ENCODE data around the gene ATP6V1F.

ATP6V1F gene

GRCh38 chr7:128875523-128875948 lies 12.9 kb downstream of the ATP6V1F start:
- Histone ChIP-seq H3K27ac (ENCODE audit: low read depth, low read length) (no peak overlapping the region), H3K9me3 (ENCODE audit: control insufficient read depth, insufficient read depth, low read depth, low read length) (no peaks in the 10 kb centered on the region), H3K27me3 (ENCODE audit: control insufficient read depth, insufficient read depth, low read length) (peaks cover 12% of the 10 kb centered on the region), H3K9ac (ENCODE audit: low read length) (no peak overlapping the region), H3K4me3 (ENCODE audit: low read depth, low read length) (no peak overlapping the region), H3K36me3 (ENCODE audit: control insufficient read depth, insufficient read depth, low read length) (no peaks in the 10 kb centered on the region), H3K4me1 (ENCODE audit: control insufficient read depth, insufficient read depth, low read length) (peaks cover 6% of the 10 kb centered on the region; the same call in 1 of the 2 replicates)

- Histone ChIP-seq H3K9me3 (ENCODE audit: control insufficient read depth, insufficient read depth, low read depth, low read length) (no peaks in the 10 kb centered on the region), H3K27ac (ENCODE audit: low read depth, low read length) (no peak overlapping the region), H3K36me3 (ENCODE audit: control insufficient read depth, insufficient read depth, low read length) (no peaks in the 10 kb centered on the region), H3K4me1 (ENCODE audit: control insufficient read depth, insufficient read depth, low read length) (peaks cover 6% of the 10 kb centered on the region; the same call in 1 of the 2 replicates), H3K27me3 (ENCODE audit: control insufficient read depth, insufficient read depth, low read length) (peaks cover 6% of the 10 kb centered on the region), H3K9ac (ENCODE audit: low read length) (no peak overlapping the region), H3K4me3 (ENCODE audit: low read depth, low read length) (no peak overlapping the region)
Measured at GRCh38 chr7:128876127-128876526, 13.5 kb downstream of the ATP6V1F start.

DNA sequence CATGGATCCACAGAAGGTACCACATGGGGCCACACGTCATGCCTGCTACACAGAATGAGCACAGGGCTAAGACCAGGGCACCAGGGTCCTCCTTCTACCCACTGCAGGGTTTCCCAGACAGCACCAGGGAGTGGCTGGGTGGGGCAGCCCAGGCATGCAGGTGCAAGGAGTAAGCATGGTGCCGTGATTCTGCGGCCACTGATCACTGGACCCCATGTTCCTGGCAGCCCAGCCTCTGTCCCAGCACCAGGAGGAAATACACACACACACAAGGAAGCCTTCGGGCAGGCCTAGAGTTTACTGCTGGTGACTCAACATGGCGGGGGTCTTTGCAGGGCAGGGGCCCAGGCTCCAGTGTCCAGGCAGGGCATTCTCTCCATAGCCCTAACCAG lies 13.9 kb downstream of the ATP6V1F start:
- no peaks in the 10 kb centered on the region for H3K9me3 ChIP-seq (ENCODE audit: control insufficient read depth, insufficient read depth, low read depth, low read length)
- H3K27ac ChIP-seq (ENCODE audit: low read depth, low read length): no peak overlapping the region
- H3K4me1 ChIP-seq (ENCODE audit: control insufficient read depth, insufficient read depth, low read length): peaks cover 6% of the 10 kb centered on the region; the same call in 1 of the 2 replicates
- H3K27me3 ChIP-seq (ENCODE audit: control insufficient read depth, insufficient read depth, low read length): 0 out of 2 replicates have a peak, but pooled peaks cover 1% of the 10 kb centered on the region
- no peaks in the 10 kb centered on the region for H3K36me3 ChIP-seq (ENCODE audit: control insufficient read depth, insufficient read depth, low read length)
- H3K9ac ChIP-seq (ENCODE audit: low read length): no peak overlapping the region
- no peak overlapping the region for H3K4me3 ChIP-seq (ENCODE audit: low read depth, low read length)

DNA sequence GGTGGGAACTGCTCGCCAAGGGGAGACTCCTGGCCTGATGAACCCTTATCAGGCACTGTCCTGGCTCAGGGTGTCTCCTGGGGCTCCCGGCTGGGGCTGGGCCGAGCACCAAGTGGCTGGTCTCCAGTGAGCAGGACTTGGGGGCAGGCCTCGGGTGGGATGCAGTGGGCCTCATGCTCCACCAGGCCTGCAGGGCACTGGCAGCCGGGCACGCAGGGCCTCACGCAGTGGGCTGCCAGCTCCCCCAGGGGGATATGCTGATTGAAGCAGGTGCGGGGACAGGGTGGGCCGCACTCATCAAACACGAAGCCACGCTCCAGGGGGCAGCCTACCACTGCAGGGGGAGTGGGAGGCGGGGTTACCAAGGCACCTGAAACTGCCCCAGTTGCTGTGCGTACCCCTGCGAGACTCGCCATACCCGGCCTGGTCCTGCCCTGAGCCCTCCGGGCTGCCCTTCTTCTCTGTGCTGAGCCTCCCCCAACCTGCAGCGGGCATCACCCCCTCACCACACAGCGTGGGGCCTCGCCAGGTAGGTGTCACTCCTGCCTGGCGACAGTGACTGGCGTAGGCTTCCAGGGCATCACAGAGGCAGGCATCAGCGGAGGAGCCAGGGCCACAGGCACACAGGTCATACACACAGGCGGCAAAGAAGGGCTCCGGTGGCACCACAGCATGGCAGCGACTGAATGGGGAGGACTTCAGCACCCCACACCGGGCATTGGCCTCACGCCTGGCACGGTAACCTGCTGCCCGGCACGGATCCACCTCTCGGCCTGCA lies 14.5 kb downstream of the ATP6V1F start:
- Histone ChIP-seq H3K36me3 (ENCODE audit: control insufficient read depth, insufficient read depth, low read length) (no peaks in the 10 kb centered on the region), H3K27me3 (ENCODE audit: control insufficient read depth, insufficient read depth, low read length) (no peaks in the 10 kb centered on the region), H3K27ac (ENCODE audit: low read depth, low read length) (no peak overlapping the region), H3K9ac (ENCODE audit: low read length) (no peak overlapping the region), H3K4me1 (ENCODE audit: control insufficient read depth, insufficient read depth, low read length) (peaks cover 6% of the 10 kb centered on the region; the same call in 1 of the 2 replicates), H3K4me3 (ENCODE audit: low read depth, low read length) (no peak overlapping the region), H3K9me3 (ENCODE audit: control insufficient read depth, insufficient read depth, low read depth, low read length) (no peaks in the 10 kb centered on the region)

DNA sequence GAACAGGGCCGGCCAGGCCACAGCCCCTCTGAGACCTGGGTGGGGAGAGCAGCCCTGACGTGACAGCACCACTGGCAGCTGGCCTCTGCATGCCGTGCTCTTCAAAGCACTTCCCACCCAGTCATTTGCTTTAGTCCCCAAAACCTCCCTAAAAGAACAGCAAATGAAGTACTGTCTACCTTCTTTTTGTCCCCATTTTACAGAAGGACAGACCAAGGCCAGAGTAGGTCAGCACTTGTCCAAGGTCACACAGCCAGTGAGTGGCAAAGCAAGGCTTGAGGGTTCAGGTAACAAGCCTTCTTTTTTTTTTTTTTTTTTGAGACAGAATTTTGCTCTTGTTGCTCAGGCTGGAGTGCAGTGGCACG lies 15.1 kb downstream of the ATP6V1F start:
- no peaks in the 10 kb centered on the region for H3K27me3 ChIP-seq (ENCODE audit: control insufficient read depth, insufficient read depth, low read length)
- H3K27ac ChIP-seq (ENCODE audit: low read depth, low read length): no peak overlapping the region
- H3K36me3 ChIP-seq (ENCODE audit: control insufficient read depth, insufficient read depth, low read length): no peaks in the 10 kb centered on the region
- peaks cover 6% of the 10 kb centered on the region; the same call in 1 of the 2 replicates for H3K4me1 ChIP-seq (ENCODE audit: control insufficient read depth, insufficient read depth, low read length)
- H3K4me3 ChIP-seq (ENCODE audit: low read depth, low read length): no peak overlapping the region
- no peak overlapping the region for H3K9ac ChIP-seq (ENCODE audit: low read length)
- H3K9me3 ChIP-seq (ENCODE audit: control insufficient read depth, insufficient read depth, low read depth, low read length): no peaks in the 10 kb centered on the region

GRCh38 chr7:128878226-128879105 lies 15.8 kb downstream of the ATP6V1F start:
- Histone ChIP-seq H3K27me3 (ENCODE audit: control insufficient read depth, insufficient read depth, low read length) (no peaks in the 10 kb centered on the region), H3K27ac (ENCODE audit: low read depth, low read length) (no peak overlapping the region), H3K9ac (ENCODE audit: low read length) (no peak overlapping the region)

GRCh38 chr7:128879461-128879938 lies 16.8 kb downstream of the ATP6V1F start:
- Histone ChIP-seq H3K27me3 (ENCODE audit: control insufficient read depth, insufficient read depth, low read length) (no peaks in the 10 kb centered on the region), H3K4me3 (ENCODE audit: low read depth, low read length) (no peak overlapping the region), H3K36me3 (ENCODE audit: control insufficient read depth, insufficient read depth, low read length) (no peaks in the 10 kb centered on the region), H3K27ac (ENCODE audit: low read depth, low read length) (no peak overlapping the region), H3K4me1 (ENCODE audit: control insufficient read depth, insufficient read depth, low read length) (peaks cover 13% of the 10 kb centered on the region), H3K9ac (ENCODE audit: low read length) (no peak overlapping the region), H3K9me3 (ENCODE audit: control insufficient read depth, insufficient read depth, low read depth, low read length) (no peaks in the 10 kb centered on the region)

More at GRCh38 chr7:128878226-128879105, 15.8 kb downstream of the ATP6V1F start:
- peaks cover 6% of the 10 kb centered on the region; the same call in 1 of the 2 replicates for H3K4me1 ChIP-seq (ENCODE audit: control insufficient read depth, insufficient read depth, low read length)
- H3K36me3 ChIP-seq (ENCODE audit: control insufficient read depth, insufficient read depth, low read length): no peaks in the 10 kb centered on the region
- no peaks in the 10 kb centered on the region for H3K9me3 ChIP-seq (ENCODE audit: control insufficient read depth, insufficient read depth, low read depth, low read length)
- H3K4me3 ChIP-seq (ENCODE audit: low read depth, low read length): no peak overlapping the region

- no peak overlapping the region for H3K9ac ChIP-seq (ENCODE audit: low read length)
- H3K4me1 ChIP-seq (ENCODE audit: control insufficient read depth, insufficient read depth, low read length): peaks cover 13% of the 10 kb centered on the region
- no peak overlapping the region for H3K4me3 ChIP-seq (ENCODE audit: low read depth, low read length)
- H3K27me3 ChIP-seq (ENCODE audit: control insufficient read depth, insufficient read depth, low read length): no peaks in the 10 kb centered on the region
- no peak overlapping the region for H3K27ac ChIP-seq (ENCODE audit: low read depth, low read length)
- no peaks in the 10 kb centered on the region for H3K36me3 ChIP-seq (ENCODE audit: control insufficient read depth, insufficient read depth, low read length)
- no peaks in the 10 kb centered on the region for H3K9me3 ChIP-seq (ENCODE audit: control insufficient read depth, insufficient read depth, low read depth, low read length)
Measured at GRCh38 chr7:128879939-128880746, 17.5 kb downstream of the ATP6V1F start.

- no peaks in the 10 kb centered on the region for H3K9me3 ChIP-seq (ENCODE audit: control insufficient read depth, insufficient read depth, low read depth, low read length)
- H3K4me1 ChIP-seq (ENCODE audit: control insufficient read depth, insufficient read depth, low read length): peaks cover 13% of the 10 kb centered on the region
- H3K27ac ChIP-seq (ENCODE audit: low read depth, low read length): no peak overlapping the region
- H3K27me3 ChIP-seq (ENCODE audit: control insufficient read depth, insufficient read depth, low read length): no peaks in the 10 kb centered on the region
- H3K9ac ChIP-seq (ENCODE audit: low read length): no peak overlapping the region
- H3K4me3 ChIP-seq (ENCODE audit: low read depth, low read length): no peak overlapping the region
- H3K36me3 ChIP-seq (ENCODE audit: control insufficient read depth, insufficient read depth, low read length): no peaks in the 10 kb centered on the region
Measured at GRCh38 chr7:128880791-128881457, 18.3 kb downstream of the ATP6V1F start.

GRCh38 chr7:128881458-128882125 lies 18.9 kb downstream of the ATP6V1F start:
- H3K9me3 ChIP-seq (ENCODE audit: control insufficient read depth, insufficient read depth, low read depth, low read length): no peaks in the 10 kb centered on the region
- H3K4me3 ChIP-seq (ENCODE audit: low read depth, low read length): no peak overlapping the region
- no peak overlapping the region for H3K27ac ChIP-seq (ENCODE audit: low read depth, low read length)
- no peaks in the 10 kb centered on the region for H3K36me3 ChIP-seq (ENCODE audit: control insufficient read depth, insufficient read depth, low read length)
- H3K27me3 ChIP-seq (ENCODE audit: control insufficient read depth, insufficient read depth, low read length): no peaks in the 10 kb centered on the region
- H3K9ac ChIP-seq (ENCODE audit: low read length): no peak overlapping the region
- peaks cover 13% of the 10 kb centered on the region for H3K4me1 ChIP-seq (ENCODE audit: control insufficient read depth, insufficient read depth, low read length)

Measured in HUES6 (cell line).